Lower leg skin (tissue), 3 donors: ENCODE measurements around the gene RASA4.
"Not testable (repeated sequence)": the region's sequence is repeated elsewhere in the genome, so short reads cannot be mapped to it uniquely, and the experiment has no call there.

Source experiments
- CTCF ChIP-seq, 3 donors: fragments of 450-650 bp; IDR thresholded peaks; one replicate each; pipeline ENCODE4 v1.5.1; 2016; ENCODE audit warnings: antibody characterized with exemption in 3 of 3, mild to moderate bottlenecking in 3 of 3, moderate library complexity in 2 of 3
- POLR2A ChIP-seq, 2 donors: fragments of 450-650 bp; IDR thresholded peaks; one replicate each; pipeline ENCODE4 v1.6.1; 2016 to 2017; ENCODE audit warnings: antibody characterized with exemption in 2 of 2, mild to moderate bottlenecking in 1 of 2, moderate library complexity in 1 of 2

GRCh38 chr7:102630622-102631021 lies 14.1 kb upstream of the RASA4 start:
- not testable (repeated sequence) for TF ChIP-seq CTCF, POLR2A (IDR thresholded peaks at IDR 0.05)
